ENCODE data around the gene SLC44A1. TPM values are rescaled to one million over a fixed set of nuclear protein-coding genes. Genes with fewer than 3 reads are reported as not detected.

The SLC44A1 gene
- total RNA-seq, 1 donor from 2014 or later = 55.2 TPM

DNA sequence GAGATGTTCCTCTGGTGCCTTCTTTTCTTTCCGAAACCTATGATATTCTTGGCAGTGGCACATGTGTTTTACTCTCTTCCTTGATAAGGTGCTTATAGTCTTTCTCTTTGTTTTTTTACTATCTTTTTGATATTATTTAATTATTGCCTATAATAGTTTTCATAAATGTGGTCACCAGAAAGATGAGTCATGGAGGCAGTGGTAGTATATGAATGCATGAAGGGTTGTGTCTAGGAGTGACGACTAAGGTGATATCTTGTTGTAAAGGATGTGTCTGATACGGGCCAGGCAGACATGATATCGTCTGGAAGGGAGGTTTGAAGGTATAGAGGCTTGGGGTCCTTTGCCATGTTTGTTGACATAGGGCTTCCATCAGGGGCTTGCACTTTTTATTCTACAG is 36.8 kb downstream of the SLC44A1 start:
- TF ChIP-seq, protein P1, sequence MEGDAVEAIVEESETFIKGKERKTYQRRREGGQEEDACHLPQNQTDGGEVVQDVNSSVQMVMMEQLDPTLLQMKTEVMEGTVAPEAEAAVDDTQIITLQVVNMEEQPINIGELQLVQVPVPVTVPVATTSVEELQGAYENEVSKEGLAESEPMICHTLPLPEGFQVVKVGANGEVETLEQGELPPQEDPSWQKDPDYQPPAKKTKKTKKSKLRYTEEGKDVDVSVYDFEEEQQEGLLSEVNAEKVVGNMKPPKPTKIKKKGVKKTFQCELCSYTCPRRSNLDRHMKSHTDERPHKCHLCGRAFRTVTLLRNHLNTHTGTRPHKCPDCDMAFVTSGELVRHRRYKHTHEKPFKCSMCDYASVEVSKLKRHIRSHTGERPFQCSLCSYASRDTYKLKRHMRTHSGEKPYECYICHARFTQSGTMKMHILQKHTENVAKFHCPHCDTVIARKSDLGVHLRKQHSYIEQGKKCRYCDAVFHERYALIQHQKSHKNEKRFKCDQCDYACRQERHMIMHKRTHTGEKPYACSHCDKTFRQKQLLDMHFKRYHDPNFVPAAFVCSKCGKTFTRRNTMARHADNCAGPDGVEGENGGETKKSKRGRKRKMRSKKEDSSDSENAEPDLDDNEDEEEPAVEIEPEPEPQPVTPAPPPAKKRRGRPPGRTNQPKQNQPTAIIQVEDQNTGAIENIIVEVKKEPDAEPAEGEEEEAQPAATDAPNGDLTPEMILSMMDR (IDR thresholded peaks at IDR 0.05) = no peak
- Histone ChIP-seq H3K27me3 (ENCODE audit: low read depth) (no peaks in the 10 kb centered on the region), H3K4me3 (no peak overlapping the region), H3K4me1 (no peaks in the 10 kb centered on the region), H3K36me3 (no peaks in the 10 kb centered on the region), H3K27ac (no peak overlapping the region), H3K9me3 (no peaks in the 10 kb centered on the region)
- DNase-seq = no peak
- ATAC-seq = no peak
- intact Hi-C loops (cut with DNase I) = no loop called here

DNA sequence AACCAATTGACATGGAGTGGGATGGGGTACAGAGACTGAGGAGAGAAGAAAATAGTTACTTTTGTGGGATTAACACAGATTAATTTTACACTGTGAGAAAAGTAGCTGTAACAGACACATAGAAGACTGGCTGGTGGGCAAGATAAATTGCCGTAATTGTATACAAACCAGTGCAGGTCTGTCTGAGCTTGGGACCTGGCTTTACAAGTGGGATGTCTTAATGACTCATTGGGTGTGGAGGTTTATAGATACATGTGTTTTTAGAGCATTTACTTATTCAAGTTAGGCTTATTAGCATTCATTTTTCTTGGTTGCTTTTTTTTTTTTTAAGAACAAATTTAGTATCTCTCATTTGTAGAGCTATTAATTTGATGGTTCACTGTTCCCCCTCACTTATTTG is 37.5 kb downstream of the SLC44A1 start:
- no peak for DNase-seq
- no peaks in the 10 kb centered on the region for H3K4me1 ChIP-seq
- no peaks in the 10 kb centered on the region for H3K9me3 ChIP-seq
- no peaks in the 10 kb centered on the region for H3K36me3 ChIP-seq
- TF ChIP-seq, protein P1 (IDR thresholded peaks at IDR 0.05) = no peak
- intact Hi-C loops (cut with DNase I) = no loop called here
- H3K4me3 ChIP-seq = no peak overlapping the region
- no peak for ATAC-seq
- no peaks in the 10 kb centered on the region for H3K27me3 ChIP-seq (ENCODE audit: low read depth)
- H3K27ac ChIP-seq = no peak overlapping the region

DNA sequence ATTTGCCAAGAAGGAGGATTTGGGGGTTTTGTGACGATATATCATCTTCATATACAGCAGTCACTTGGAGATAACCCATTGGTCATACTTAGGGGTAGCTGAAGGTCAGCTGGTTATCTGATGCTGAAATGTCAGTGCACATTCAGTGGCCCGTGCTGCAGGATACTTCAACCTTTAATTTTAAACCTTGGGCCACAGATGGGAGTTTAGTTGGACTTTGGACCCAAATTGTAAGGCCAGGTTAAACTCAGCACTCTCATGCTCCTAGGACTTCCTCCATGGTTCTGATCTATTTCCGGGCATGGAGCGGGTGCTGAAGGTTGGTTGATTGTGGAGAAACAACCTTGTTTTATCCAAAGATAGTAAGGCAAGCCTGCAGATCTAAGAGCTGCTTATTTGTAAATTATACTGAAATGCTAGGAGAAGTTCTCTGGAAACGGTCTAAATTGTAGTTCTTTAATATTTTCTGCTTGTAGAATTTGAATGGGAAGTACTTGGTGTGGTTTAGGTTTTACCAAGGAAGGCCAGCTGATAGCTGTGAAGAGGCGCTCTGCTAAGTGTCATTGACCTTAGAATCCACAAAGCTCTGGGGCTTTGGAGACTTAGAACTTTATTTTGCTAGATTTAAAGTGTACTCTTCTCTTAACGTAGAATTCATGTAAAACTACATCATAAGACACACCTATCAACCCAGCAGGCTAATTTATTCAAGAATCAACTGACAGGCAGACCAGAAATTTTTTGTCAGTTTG is 38.6 kb downstream of the SLC44A1 start:
- H3K9me3 ChIP-seq = no peaks in the 10 kb centered on the region
- H3K4me3 ChIP-seq = no peak overlapping the region
- intact Hi-C loops (cut with DNase I) = no loop called here
- H3K27ac ChIP-seq = no peak overlapping the region
- H3K27me3 ChIP-seq (ENCODE audit: low read depth) = no peaks in the 10 kb centered on the region
- DNase-seq (no peak), ATAC-seq (no peak)
- H3K4me1 ChIP-seq = no peaks in the 10 kb centered on the region
- no peaks in the 10 kb centered on the region for H3K36me3 ChIP-seq
- TF ChIP-seq, protein P1 (IDR thresholded peaks at IDR 0.05) = no peak

DNA sequence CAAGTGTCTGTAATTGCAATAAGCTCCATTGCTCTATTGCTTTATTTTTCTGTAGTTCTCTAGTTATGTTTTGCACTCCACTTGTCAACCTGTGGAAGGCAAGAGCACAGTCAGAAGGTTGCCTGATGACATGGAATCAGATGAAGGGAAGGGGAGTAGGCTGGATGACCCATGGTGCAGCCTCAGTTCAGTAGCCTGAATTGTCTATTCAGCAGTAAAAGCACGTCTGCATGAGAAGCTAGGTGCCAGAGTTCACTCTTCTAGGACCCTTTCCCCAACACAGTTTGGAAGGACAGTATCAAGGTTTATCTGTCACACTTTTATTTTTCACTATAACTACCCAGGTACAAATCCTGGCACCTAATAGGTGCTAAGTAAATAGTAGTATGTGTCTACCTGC is 39.3 kb downstream of the SLC44A1 start:
- intact Hi-C loops (cut with DNase I) = no loop called here
- no peaks in the 10 kb centered on the region for H3K27me3 ChIP-seq (ENCODE audit: low read depth)
- no peak overlapping the region for H3K27ac ChIP-seq
- H3K9me3 ChIP-seq = no peaks in the 10 kb centered on the region
- TF ChIP-seq, protein P1 (IDR thresholded peaks at IDR 0.05) = no peak
- ATAC-seq (no peak), DNase-seq (no peak)
- no peaks in the 10 kb centered on the region for H3K4me1 ChIP-seq
- H3K36me3 ChIP-seq = no peaks in the 10 kb centered on the region
- H3K4me3 ChIP-seq = no peak overlapping the region

DNA sequence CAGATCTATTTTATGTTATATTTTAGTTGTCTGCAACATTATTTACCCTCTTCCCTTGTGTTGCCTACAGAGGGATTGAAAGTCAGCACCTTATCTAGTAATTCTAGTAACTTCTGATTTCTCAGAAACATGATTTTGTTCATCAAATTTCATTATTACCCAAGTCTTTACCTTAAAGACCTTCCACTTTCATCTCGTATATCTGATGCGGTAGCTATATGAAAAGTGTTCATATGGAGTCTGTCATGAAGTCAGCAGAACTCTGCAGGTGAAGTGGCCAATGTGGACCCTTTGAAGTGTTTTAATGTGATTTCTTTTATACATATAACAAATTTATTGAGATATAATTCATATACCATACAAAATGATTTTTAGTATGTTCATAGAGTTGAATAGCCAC is 40.0 kb downstream of the SLC44A1 start:
- intact Hi-C loops (cut with DNase I) = no loop called here
- ATAC-seq (no peak), DNase-seq (no peak)
- TF ChIP-seq, protein P1 (IDR thresholded peaks at IDR 0.05) = no peak
- H3K4me3 ChIP-seq = no peak overlapping the region
- H3K27ac ChIP-seq = no peak overlapping the region
- H3K36me3 ChIP-seq = no peaks in the 10 kb centered on the region
- no peaks in the 10 kb centered on the region for H3K27me3 ChIP-seq (ENCODE audit: low read depth)
- no peaks in the 10 kb centered on the region for H3K4me1 ChIP-seq
- H3K9me3 ChIP-seq = no peaks in the 10 kb centered on the region
